ENCODE data around the gene ARSD. TPM values are rescaled to one million over a fixed set of nuclear protein-coding genes. Genes with fewer than 3 reads are reported as not detected.
A peak's percentile ranks its signal among the peaks of the same experiment; 100 is the strongest.

Gene ARSD
- total RNA-seq, 1 donor from 2014 or later = 38.7 TPM

- no peaks in the 10 kb centered on the region for H3K27me3 Mint-ChIP-seq
- peak; percentile 32 for DNase-seq (ENCODE audit: extremely low spot score, unreplicated experiment)
These were observed 65.5 kb downstream of the ARSD start for GRCh38 chrX:2863646-2864045.

GRCh38 chrX:2862404-2862803, 66.7 kb downstream of the ARSD start:
- Mint-ChIP-seq H3K27me3 (no peaks in the 10 kb centered on the region), H3K9me3 (no peaks in the 10 kb centered on the region), H3K4me3 (no peak overlapping the region), H3K36me3 (peaks cover 38% of the 10 kb centered on the region), H3K27ac (no peak overlapping the region), H3K4me1 (ENCODE audit: unreplicated experiment) (peaks cover 4% of the 10 kb centered on the region)
- DNase-seq (ENCODE audit: extremely low spot score, unreplicated experiment) = peak; percentile 47
- TF ChIP-seq, protein P1, sequence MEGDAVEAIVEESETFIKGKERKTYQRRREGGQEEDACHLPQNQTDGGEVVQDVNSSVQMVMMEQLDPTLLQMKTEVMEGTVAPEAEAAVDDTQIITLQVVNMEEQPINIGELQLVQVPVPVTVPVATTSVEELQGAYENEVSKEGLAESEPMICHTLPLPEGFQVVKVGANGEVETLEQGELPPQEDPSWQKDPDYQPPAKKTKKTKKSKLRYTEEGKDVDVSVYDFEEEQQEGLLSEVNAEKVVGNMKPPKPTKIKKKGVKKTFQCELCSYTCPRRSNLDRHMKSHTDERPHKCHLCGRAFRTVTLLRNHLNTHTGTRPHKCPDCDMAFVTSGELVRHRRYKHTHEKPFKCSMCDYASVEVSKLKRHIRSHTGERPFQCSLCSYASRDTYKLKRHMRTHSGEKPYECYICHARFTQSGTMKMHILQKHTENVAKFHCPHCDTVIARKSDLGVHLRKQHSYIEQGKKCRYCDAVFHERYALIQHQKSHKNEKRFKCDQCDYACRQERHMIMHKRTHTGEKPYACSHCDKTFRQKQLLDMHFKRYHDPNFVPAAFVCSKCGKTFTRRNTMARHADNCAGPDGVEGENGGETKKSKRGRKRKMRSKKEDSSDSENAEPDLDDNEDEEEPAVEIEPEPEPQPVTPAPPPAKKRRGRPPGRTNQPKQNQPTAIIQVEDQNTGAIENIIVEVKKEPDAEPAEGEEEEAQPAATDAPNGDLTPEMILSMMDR (conservative IDR thresholded peaks at IDR 0.05) = no peak

More at GRCh38 chrX:2863646-2864045, 65.5 kb downstream of the ARSD start:
- peak overlapping the region; percentile 71 for H3K27ac Mint-ChIP-seq
- H3K36me3 Mint-ChIP-seq = peaks cover 40% of the 10 kb centered on the region
- H3K4me1 Mint-ChIP-seq (ENCODE audit: unreplicated experiment) = peaks cover 4% of the 10 kb centered on the region
- TF ChIP-seq, protein P1 (conservative IDR thresholded peaks at IDR 0.05) = no peak
- H3K4me3 Mint-ChIP-seq = peak overlapping the region; percentile 25
- no peaks in the 10 kb centered on the region for H3K9me3 Mint-ChIP-seq

DNA sequence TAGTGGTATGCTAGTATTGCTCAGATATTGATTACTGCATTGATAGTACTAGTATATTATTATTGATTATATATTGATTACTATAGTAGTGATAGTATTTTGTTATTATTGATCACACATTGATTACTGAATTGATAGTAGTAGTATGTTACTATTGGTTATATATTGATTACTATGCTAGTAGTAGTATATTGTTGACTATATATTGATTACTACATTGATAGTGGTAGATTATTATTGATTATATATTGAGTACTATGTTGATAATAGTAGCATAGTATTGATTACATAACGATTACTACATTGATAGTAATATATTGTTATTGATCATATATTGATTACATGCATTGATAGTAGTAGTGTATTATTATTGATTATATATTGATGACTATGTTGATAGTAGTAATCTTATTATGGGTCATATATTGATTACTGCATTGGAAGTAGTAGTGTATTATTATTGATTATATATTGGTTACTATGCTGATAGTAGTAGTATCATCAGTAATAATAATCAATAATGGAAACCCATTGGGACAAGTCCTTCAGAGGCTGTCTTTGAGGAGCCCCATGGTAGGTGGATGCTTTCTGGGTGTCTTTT, 69.8 kb downstream of the ARSD start:
- H3K27ac Mint-ChIP-seq = no peak overlapping the region
- TF ChIP-seq, protein P1 (conservative IDR thresholded peaks at IDR 0.05) = no peak
- peaks cover 33% of the 10 kb centered on the region for H3K36me3 Mint-ChIP-seq
- H3K4me1 Mint-ChIP-seq (ENCODE audit: unreplicated experiment) = peaks cover 4% of the 10 kb centered on the region
- H3K4me3 Mint-ChIP-seq = no peak overlapping the region
- H3K27me3 Mint-ChIP-seq = no peaks in the 10 kb centered on the region
- DNase-seq (ENCODE audit: extremely low spot score, unreplicated experiment) = no peak
- H3K9me3 Mint-ChIP-seq = no peaks in the 10 kb centered on the region

GRCh38 chrX:2857566-2857965, 71.6 kb downstream of the ARSD start:
- peaks cover 26% of the 10 kb centered on the region for H3K36me3 Mint-ChIP-seq
- no peak for DNase-seq (ENCODE audit: extremely low spot score, unreplicated experiment)
- H3K9me3 Mint-ChIP-seq = no peaks in the 10 kb centered on the region
- no peak overlapping the region for H3K27ac Mint-ChIP-seq
- no peaks in the 10 kb centered on the region for H3K4me1 Mint-ChIP-seq (ENCODE audit: unreplicated experiment)
- TF ChIP-seq, protein P1 (conservative IDR thresholded peaks at IDR 0.05) = no peak
- H3K4me3 Mint-ChIP-seq = no peak overlapping the region
- H3K27me3 Mint-ChIP-seq = no peaks in the 10 kb centered on the region

DNA sequence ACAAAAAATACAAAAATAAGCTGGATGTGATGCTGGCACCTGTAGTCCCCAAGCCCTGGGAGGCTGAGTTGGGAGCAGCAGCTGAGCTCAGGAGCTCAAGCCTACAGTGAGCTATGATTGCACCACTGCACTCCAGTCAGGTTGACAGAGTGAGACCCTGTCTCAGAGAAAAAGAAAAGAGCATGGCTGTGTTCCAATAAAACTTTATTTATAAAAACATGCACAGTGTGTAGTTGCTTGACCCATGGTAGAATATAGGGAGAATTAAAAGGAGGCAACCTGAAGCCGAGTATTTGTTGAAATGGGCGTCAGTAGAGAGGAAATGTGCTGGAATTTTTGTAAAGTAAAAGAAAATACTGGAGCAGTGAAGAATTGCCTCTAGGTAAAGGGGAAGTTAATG, 73.4 kb downstream of the ARSD start:
- H3K27ac Mint-ChIP-seq = no peak overlapping the region
- no peak overlapping the region for H3K4me3 Mint-ChIP-seq
- DNase-seq (ENCODE audit: extremely low spot score, unreplicated experiment) = no peak
- H3K36me3 Mint-ChIP-seq = peaks cover 19% of the 10 kb centered on the region
- H3K4me1 Mint-ChIP-seq (ENCODE audit: unreplicated experiment) = no peaks in the 10 kb centered on the region
- H3K9me3 Mint-ChIP-seq = no peaks in the 10 kb centered on the region
- H3K27me3 Mint-ChIP-seq = no peaks in the 10 kb centered on the region
- TF ChIP-seq, protein P1 (conservative IDR thresholded peaks at IDR 0.05) = no peak

Measured in type B pancreatic cell (in vitro differentiated cells).